ENCODE measurements around the gene SEMA6B.

Gene SEMA6B

DNA sequence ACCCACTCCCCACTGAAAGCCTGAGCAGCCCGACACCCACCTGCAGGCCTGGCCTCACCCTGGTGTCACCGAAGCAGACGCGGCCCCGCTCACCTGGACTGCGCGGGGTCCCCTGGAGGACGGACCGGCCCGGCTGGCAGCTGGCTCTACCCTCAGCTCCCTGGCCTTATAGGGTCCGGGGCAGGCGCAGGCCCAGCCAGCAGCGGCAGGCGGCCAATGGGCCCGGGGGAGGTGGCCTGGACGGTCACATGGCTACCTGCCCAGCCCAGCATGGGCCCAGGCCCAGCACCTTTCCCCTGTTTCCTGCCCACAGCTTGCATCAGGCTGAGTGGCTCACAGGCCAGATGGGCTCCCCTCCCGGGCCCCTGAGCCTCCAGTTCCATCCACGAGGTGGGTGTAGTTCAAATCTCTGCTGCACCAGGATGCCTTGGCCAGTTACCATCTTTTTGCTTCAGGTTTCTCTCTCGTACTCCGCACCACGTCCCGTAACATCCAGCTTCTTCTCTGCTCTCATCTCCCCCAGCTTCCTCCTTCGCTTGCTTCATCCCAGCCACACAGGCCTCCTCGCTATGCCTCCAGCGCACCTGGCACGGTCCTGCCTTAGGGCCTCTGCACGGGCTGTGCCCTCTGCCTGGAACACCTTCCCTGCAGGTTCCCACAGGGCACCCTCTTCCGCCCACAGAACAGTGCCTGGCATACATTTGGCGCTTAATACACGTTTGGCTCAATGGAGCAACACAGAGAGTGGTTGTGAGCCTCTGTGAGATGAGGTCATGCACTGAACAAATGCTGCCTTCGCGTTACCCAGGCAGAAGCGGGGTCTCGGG lies 40.9 kb downstream of the SEMA6B start, which contains the start of gene PLIN4:
TSS of gene PLIN4 (minus strand) at position 142 of the 827 bp plus-strand sequence. CDS start 214 bp downstream, outside the sequence.
- ATAC-seq (ENCODE audit: low read depth) = peak; percentile 66
- no peaks in the 10 kb centered on the region for H3K27me3 ChIP-seq (ENCODE audit: insufficient read depth, poor library complexity, severe bottlenecking)
- no peak within 1 kb of the TSS for H3K4me3 ChIP-seq (ENCODE audit: severe bottlenecking)
- peaks cover 10% of the 10 kb centered on the region for H3K4me1 ChIP-seq (ENCODE audit: insufficient read depth, poor library complexity, severe bottlenecking)
- no peaks in the 10 kb centered on the region for H3K9me3 ChIP-seq (ENCODE audit: severe bottlenecking)
- H3K27ac ChIP-seq (ENCODE audit: poor library complexity, severe bottlenecking) = no peak within 1 kb of the TSS
- DNase-seq (ENCODE audit: low spot score) = no peak
- H3K36me3 ChIP-seq (ENCODE audit: low read depth) = no peaks in the 10 kb centered on the region
- TF ChIP-seq, protein P1, sequence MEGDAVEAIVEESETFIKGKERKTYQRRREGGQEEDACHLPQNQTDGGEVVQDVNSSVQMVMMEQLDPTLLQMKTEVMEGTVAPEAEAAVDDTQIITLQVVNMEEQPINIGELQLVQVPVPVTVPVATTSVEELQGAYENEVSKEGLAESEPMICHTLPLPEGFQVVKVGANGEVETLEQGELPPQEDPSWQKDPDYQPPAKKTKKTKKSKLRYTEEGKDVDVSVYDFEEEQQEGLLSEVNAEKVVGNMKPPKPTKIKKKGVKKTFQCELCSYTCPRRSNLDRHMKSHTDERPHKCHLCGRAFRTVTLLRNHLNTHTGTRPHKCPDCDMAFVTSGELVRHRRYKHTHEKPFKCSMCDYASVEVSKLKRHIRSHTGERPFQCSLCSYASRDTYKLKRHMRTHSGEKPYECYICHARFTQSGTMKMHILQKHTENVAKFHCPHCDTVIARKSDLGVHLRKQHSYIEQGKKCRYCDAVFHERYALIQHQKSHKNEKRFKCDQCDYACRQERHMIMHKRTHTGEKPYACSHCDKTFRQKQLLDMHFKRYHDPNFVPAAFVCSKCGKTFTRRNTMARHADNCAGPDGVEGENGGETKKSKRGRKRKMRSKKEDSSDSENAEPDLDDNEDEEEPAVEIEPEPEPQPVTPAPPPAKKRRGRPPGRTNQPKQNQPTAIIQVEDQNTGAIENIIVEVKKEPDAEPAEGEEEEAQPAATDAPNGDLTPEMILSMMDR (IDR thresholded peaks at IDR 0.05; ENCODE audit: poor library complexity, severe bottlenecking) = no peak

DNA sequence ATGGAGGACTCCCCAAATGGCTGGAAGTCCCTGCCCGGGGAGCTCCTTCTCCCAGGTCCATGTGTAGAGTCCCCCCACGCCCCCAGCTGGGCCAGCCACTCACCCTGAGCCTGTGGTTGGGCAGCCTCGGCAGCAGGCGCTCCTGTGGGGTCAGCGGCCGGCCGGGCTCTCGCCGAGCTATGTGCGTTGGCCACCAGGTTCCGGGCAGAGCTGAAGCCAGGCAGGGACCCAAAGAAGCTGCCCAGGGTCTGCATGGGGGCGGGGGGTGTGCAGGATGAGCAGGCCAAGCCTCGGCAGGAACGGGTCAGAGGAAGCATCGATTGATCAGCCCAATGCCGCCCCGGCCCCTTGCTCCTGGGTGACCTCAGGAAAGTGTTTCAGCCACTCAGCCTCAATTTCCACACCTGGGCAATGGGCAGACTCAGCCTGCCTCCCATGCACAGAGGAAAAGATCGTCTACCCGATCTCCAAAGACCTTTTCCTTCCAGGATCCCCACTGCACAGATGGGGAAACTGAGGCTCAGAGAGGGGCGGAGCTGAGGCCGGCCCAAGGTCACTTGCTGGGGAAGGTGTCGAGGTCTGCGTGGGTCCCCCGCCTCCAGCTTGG lies 41.9 kb downstream of the SEMA6B start:
- peaks cover 10% of the 10 kb centered on the region for H3K4me1 ChIP-seq (ENCODE audit: insufficient read depth, poor library complexity, severe bottlenecking)
- ATAC-seq (ENCODE audit: low read depth) = no peak
- no peak overlapping the region for H3K27ac ChIP-seq (ENCODE audit: poor library complexity, severe bottlenecking)
- TF ChIP-seq, protein P1 (IDR thresholded peaks at IDR 0.05; ENCODE audit: poor library complexity, severe bottlenecking) = no peak
- H3K4me3 ChIP-seq (ENCODE audit: severe bottlenecking) = no peak overlapping the region
- DNase-seq (ENCODE audit: low spot score) = no peak
- H3K36me3 ChIP-seq (ENCODE audit: low read depth) = no peaks in the 10 kb centered on the region
- no peaks in the 10 kb centered on the region for H3K9me3 ChIP-seq (ENCODE audit: severe bottlenecking)
- no peaks in the 10 kb centered on the region for H3K27me3 ChIP-seq (ENCODE audit: insufficient read depth, poor library complexity, severe bottlenecking)

DNA sequence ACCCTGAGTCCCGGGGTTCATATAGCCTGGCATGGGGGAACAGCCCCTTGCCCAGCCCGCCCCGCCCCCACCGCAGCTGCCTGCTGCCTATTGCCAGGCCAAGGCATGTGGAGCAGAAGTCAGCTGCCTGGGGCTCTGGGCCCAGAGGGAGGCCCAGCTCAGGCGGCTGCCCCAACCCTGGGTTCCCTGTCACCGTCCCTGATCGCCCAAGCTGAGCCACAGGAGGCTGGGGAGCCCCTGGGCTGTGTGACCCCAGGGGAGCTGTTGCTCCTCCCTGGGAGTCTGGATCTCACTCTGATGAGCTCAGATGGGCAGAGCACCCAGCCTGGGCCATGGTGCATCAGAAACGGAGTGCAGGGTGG lies 42.6 kb downstream of the SEMA6B start:
- Histone ChIP-seq H3K27me3 (ENCODE audit: insufficient read depth, poor library complexity, severe bottlenecking) (no peaks in the 10 kb centered on the region), H3K4me1 (ENCODE audit: insufficient read depth, poor library complexity, severe bottlenecking) (peaks cover 10% of the 10 kb centered on the region), H3K36me3 (ENCODE audit: low read depth) (no peaks in the 10 kb centered on the region), H3K4me3 (ENCODE audit: severe bottlenecking) (no peak overlapping the region), H3K9me3 (ENCODE audit: severe bottlenecking) (no peaks in the 10 kb centered on the region), H3K27ac (ENCODE audit: poor library complexity, severe bottlenecking) (no peak overlapping the region)
- TF ChIP-seq, protein P1 (IDR thresholded peaks at IDR 0.05; ENCODE audit: poor library complexity, severe bottlenecking) = no peak
- DNase-seq (ENCODE audit: low spot score) (no peak), ATAC-seq (ENCODE audit: low read depth) (no peak)

DNA sequence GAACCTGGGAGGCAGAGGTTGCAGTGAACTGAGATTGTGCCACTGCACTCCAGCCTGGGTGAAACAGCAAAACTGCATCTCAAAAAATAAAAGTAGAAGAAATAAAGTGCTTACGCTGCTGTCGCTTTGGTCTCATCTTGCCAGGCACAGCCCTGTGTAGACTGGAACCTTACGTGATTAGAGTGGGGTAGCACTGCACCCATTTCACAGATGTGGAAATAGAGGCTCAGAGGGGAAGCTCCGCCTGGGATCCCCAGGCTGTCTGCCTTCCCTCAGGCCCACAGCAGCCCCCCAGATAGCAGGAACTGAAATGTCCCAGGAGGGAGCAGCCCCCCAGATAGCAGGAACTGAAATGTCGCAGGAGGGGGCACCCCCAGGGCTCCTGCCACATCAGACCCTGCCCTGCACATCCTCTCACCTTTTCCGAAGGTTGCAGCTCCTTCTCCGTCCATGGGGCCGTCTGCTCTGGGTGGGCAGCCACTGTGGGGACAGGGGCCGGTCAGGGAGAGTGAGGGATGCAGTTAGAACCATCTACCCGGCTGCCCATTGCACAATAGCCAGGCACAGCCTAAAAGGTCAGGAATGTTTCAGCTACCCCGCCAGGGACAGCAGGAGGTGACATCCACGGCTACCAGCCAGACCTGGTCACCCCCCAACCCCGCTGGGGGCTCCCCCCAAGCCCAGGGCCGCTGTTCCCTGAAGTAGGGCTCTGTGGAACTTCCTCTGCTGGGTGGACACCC lies 43.1 kb downstream of the SEMA6B start:
- no peak for ATAC-seq (ENCODE audit: low read depth)
- Histone ChIP-seq H3K9me3 (ENCODE audit: severe bottlenecking) (no peaks in the 10 kb centered on the region), H3K36me3 (ENCODE audit: low read depth) (no peaks in the 10 kb centered on the region), H3K4me1 (ENCODE audit: insufficient read depth, poor library complexity, severe bottlenecking) (peaks cover 10% of the 10 kb centered on the region), H3K27ac (ENCODE audit: poor library complexity, severe bottlenecking) (no peak overlapping the region), H3K27me3 (ENCODE audit: insufficient read depth, poor library complexity, severe bottlenecking) (no peaks in the 10 kb centered on the region), H3K4me3 (ENCODE audit: severe bottlenecking) (no peak overlapping the region)
- TF ChIP-seq, protein P1 (IDR thresholded peaks at IDR 0.05; ENCODE audit: poor library complexity, severe bottlenecking) = no peak
- DNase-seq (ENCODE audit: low spot score) = no peak
